GM12878 (cell line): ENCODE measurements around the gene FAAP100. TPM values are rescaled to one million over a fixed set of nuclear protein-coding genes. Genes with fewer than 3 reads are reported as not detected.

Experiments used
- ATAC-seq: fragments of 200-7000 bp; cut with Tn5 transposase; 3 replicates; pipeline ENCODE4 v1.9.1; 2020; ENCODE audit warnings: mild to moderate bottlenecking, moderate library complexity
- BruUV-seq: library from RNA; stranded (reverse); fragments of 400-500 nt; replicated peaks from 2 replicates; lab custom pipeline; 2021; lab: Mats Ljungman, UMichigan
- CTCF ChIA-PET: fragments of 300-600 bp; sonication (Branson Sonifier 250); formaldehyde crosslinking; extraction: SDS; loops from one replicate; lab custom pipeline; 2021; ENCODE audit warnings: inconsistent platforms; lab: Yijun Ruan, JAX
- POLR2A ChIA-PET: fragments of 350-600 bp; formaldehyde crosslinking; extraction: SDS; loops from one replicate; lab custom pipeline; 2021; ENCODE audit warnings: inconsistent platforms; lab: Charles Lee
- RAD21 ChIA-PET: fragments of 300-600 bp; sonication (Branson Sonifier 250); formaldehyde crosslinking; loops from one replicate; lab custom pipeline; 2023; ENCODE audit warnings: antibody characterized with exemption; ENCODE audit not compliant: unreplicated experiment; lab: Charles Lee
- SMC1A ChIA-PET: fragments of 300-600 bp; sonication (Branson Sonifier 250); formaldehyde crosslinking; loops from one replicate; lab custom pipeline; 2023; ENCODE audit not compliant: unreplicated experiment, uncharacterized antibody; lab: Charles Lee
- DNase-seq: peaks from one replicate; pipeline ENCODE4 v3.0.0-alpha.2; 2011; ENCODE audit warnings: low read depth, low spot score
- FAIRE-seq: peaks from 3 replicates; lab custom pipeline; 2011; peaks lifted over from hg19 to GRCh38; lab: Jason Lieb, UNC
- H2AFZ ChIP-seq: 2 replicates; pipeline ENCODE4 v1.6.0; 2011; ENCODE audit warnings: low read depth, low read length, control low read depth; ENCODE audit not compliant: control insufficient read depth
- H3K27ac ChIP-seq: 2 replicates; pipeline ENCODE4 v1.5.1; 2011; ENCODE audit warnings: control low read depth; ENCODE audit not compliant: control insufficient read depth, insufficient read depth
- H3K27me3 ChIP-seq, 2 experiments: replicated peaks in 1 of 2; 2 replicates each; pipeline versions ENCODE4 v1.6.0 to v1.6.1; 2011; ENCODE audit warnings: low read length in 1 of 2; ENCODE audit not compliant: control insufficient read depth in 2 of 2, insufficient read depth in 2 of 2
- H3K36me3 ChIP-seq, 2 experiments: 2 replicates each; pipeline ENCODE4 v1.5.1; 2011; ENCODE audit warnings: low read length in 1 of 2; ENCODE audit not compliant: control insufficient read depth in 2 of 2, insufficient read depth in 2 of 2
- H3K4me1 ChIP-seq: 2 replicates; pipeline ENCODE4 v1.6.1; 2011; ENCODE audit warnings: mild to moderate bottlenecking, low read length, moderate library complexity, mixed read lengths; ENCODE audit not compliant: control insufficient read depth, insufficient read depth
- H3K4me2 ChIP-seq: 2 replicates; pipeline ENCODE4 v1.6.0; 2011; ENCODE audit warnings: control low read depth; ENCODE audit not compliant: control insufficient read depth, insufficient read depth
- H3K4me3 ChIP-seq: fragments of 200-600 bp; sonication (generic); 2 replicates; pipeline ENCODE4 v1.5.1; 2016
- H3K79me2 ChIP-seq: 2 replicates; pipeline ENCODE4 v1.6.0; 2011; ENCODE audit warnings: low read length; ENCODE audit not compliant: control insufficient read depth, insufficient read depth
- H3K9ac ChIP-seq: 2 replicates; pipeline ENCODE4 v1.8.0; 2011; ENCODE audit warnings: low read length, control low read depth, mixed read lengths; ENCODE audit not compliant: control insufficient read depth, insufficient read depth
- H3K9me3 ChIP-seq: replicated peaks from 3 replicates; pipeline ENCODE4 v1.5.1; 2011; ENCODE audit warnings: mild to moderate bottlenecking, low read length; ENCODE audit not compliant: control insufficient read depth, insufficient read depth
- H4K20me1 ChIP-seq: 2 replicates; pipeline ENCODE4 v1.6.0; 2011; ENCODE audit not compliant: control insufficient read depth, insufficient read depth
- BHLHE40 ChIP-seq, 2 experiments: fragments of 450-650 bp in 1 of 2; IDR thresholded peaks; 2 replicates each; pipeline ENCODE4 v1.6.1; 2011 to 2017; ENCODE audit warnings: low read depth in 2 of 2, borderline replicate concordance in 1 of 2, improper control_type of control experiment in 1 of 2, low read length in 1 of 2, mild to moderate bottlenecking in 1 of 2
- CTCF ChIP-seq, 3 experiments: IDR thresholded peaks in 2 of 3; conservative IDR thresholded peaks in 1 of 3; 2 replicates each; pipeline ENCODE4 v1.5.1; 2011; ENCODE audit warnings: low read depth in 3 of 3, low read length in 3 of 3, mild to moderate bottlenecking in 3 of 3, control low read depth in 2 of 3, moderate library complexity in 2 of 3, inconsistent platforms in 1 of 3, mixed read lengths in 1 of 3; ENCODE audit not compliant: control insufficient read depth in 2 of 3, insufficient read depth in 1 of 3; ENCODE audit errors: extremely low read depth in 1 of 3
- FOXK2 ChIP-seq: fragments of 450-650 bp; IDR thresholded peaks from 2 replicates; pipeline ENCODE4 v1.6.1; 2017; ENCODE audit warnings: mild to moderate bottlenecking, moderate library complexity
- HCFC1 ChIP-seq: fragments of 150-350 bp; IDR thresholded peaks from 2 replicates; pipeline ENCODE4 v1.6.1; 2014; ENCODE audit warnings: low read length
- JUNB ChIP-seq: IDR thresholded peaks from 2 replicates; pipeline ENCODE4 v1.6.1; 2016; ENCODE audit warnings: antibody characterized with exemption, mild to moderate bottlenecking
- PAX5 ChIP-seq: IDR thresholded peaks from 2 replicates; pipeline ENCODE4 v1.6.1; 2011; ENCODE audit warnings: low read depth, low read length, borderline replicate concordance
- RAD21 ChIP-seq: IDR thresholded peaks from 2 replicates; pipeline ENCODE4 v1.6.1; 2011; ENCODE audit warnings: mild to moderate bottlenecking, low read depth, low read length, moderate library complexity; ENCODE audit not compliant: insufficient read depth
- RFX5 ChIP-seq: IDR thresholded peaks from 2 replicates; pipeline ENCODE4 v1.6.1; 2011; ENCODE audit warnings: low read depth, low read length, improper control_type of control experiment
- SMC3 ChIP-seq: IDR thresholded peaks from 2 replicates; pipeline ENCODE4 v1.6.1; 2011; ENCODE audit warnings: low read length, improper control_type of control experiment, borderline replicate concordance
- YY1 ChIP-seq: IDR thresholded peaks from 2 replicates; pipeline ENCODE4 v1.6.1; 2011; ENCODE audit warnings: low read depth, mild to moderate bottlenecking, low read length
- WGBS: methylation state at CpG from one replicate; pipeline ENCODE4 v1.1.6; 2016; ENCODE audit warnings: low lambda C conversion rate; ENCODE audit not compliant: insufficient replicate concordance, insufficient coverage; ENCODE audit errors: missing lambda C conversion rate; 5-methylcytosine and 5-hydroxymethylcytosine counted together
- in situ Hi-C: fragments of 300-500 bp; cut with MboI; formaldehyde crosslinking; loops from 9 replicates; pipeline ENCODE4 v1.14.3; 2018; ENCODE audit warnings: mixed read lengths
- intact Hi-C: fragments of 100-400 bp; cut with micrococcal nuclease; formaldehyde crosslinking; loops from one replicate; pipeline ENCODE4 v1.14.2; 2022; ENCODE audit not compliant: unreplicated experiment
- polyA plus RNA-seq, 11 experiments: library from polyadenylated mRNA; depleted of rRNA in 4 of 11; unstranded in 6 of 11; stranded (reverse) in 5 of 11; fragments of >200 nt; fragmentation: Nextera tagmentation in 4 of 11; fragmentation: Illumina TruSeq in 1 of 11; extraction: Ambion mirVana in 4 of 11; extraction: Trizol in 1 of 11; gene quantifications; 1 replicate in 1 of 11; 2 replicates in 10 of 11; pipeline versions ENCODE4 v1.2.1 to v1.2.3, GENCODE V29; 2011 to 2016; ENCODE audit warnings: inconsistent platforms in 2 of 11, missing spikeins in 2 of 11, low read depth in 1 of 11
- total RNA-seq, 4 experiments: library from RNA; depleted of rRNA in 3 of 4; stranded (reverse); fragments of >200 nt in 3 of 4; fragmentation: Illumina TruSeq in 1 of 4; extraction: Trizol in 1 of 4; gene quantifications; 2 replicates each; pipeline versions ENCODE4 v1.2.1 to v1.2.3, GENCODE V29; 2013 to 2021

The FAAP100 gene
- total and polyA plus RNA-seq, 10 of the 15 experiments (the other 5 are each of a cell fraction or from before 2014, with no cell fraction given): 0.11 to 46.2 (median 17.1) TPM

DNA sequence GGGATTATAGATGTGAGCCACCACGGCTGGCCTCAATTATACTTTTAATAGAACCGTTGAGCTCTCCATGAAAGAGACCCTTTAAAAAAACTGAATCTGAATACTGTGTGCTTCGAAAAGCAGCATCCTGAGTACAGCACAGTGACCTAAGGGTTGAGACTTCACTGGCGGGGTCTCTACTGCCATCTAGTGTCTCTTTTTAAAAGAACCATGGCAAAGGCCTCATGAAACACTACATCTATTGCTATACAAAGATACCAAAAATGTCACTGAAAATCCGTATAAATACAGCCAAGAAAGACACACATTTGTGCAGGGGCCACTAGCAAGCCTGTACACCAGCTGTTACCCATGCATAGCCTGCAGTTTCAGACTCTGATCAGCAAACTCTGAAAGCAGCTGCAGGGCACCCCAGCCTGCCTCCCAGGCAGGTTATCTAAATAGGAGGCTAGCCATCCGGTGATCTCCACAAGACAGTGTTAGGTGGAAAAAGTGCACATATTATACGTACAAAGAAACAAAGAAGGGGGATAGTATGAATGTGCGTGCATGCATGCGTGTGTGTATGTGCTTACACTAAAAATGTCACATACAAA, 49.5 kb upstream of the FAAP100 start:
- Histone ChIP-seq H2AFZ (no peak overlapping the region), H3K4me3 (no peak overlapping the region), H4K20me1 (no peaks in the 10 kb centered on the region), H3K79me2 (no peaks in the 10 kb centered on the region; the same call in 1 of the 2 replicates), H3K27me3 (no peaks in the 10 kb centered on the region), H3K27ac (no peak overlapping the region), H3K9me3 (no peaks in the 10 kb centered on the region), H3K36me3 (peaks cover 17 to 35% of the 10 kb centered on the region in 2 experiments), H3K4me2 (no peak overlapping the region), H3K9ac (no peak overlapping the region), H3K4me1 (peaks cover 13% of the 10 kb centered on the region)
- FAIRE-seq (peak; percentile 99), DNase-seq (peak; percentile 20), ATAC-seq (peak; percentile 83)
- ChIA-PET SMC1A (interaction anchor here (1.4 to 2.8 kb wide), 6 partner anchors 23 to 117 kb away, joined by 3 to 21 read pairs (median 7); no protein-coding TSS in a partner anchor), POLR2A (interaction anchor here (1.0 to 1.5 kb wide), 4 partner anchors 41 to 310 kb away, joined by 3 to 4 read pairs (median 4); no protein-coding TSS in a partner anchor), CTCF (interaction anchor here (0.7 to 3.4 kb wide), 23 partner anchors 7 to 536 kb away, joined by 3 to 47 read pairs (median 4); partner anchors contain the start of genes ARL16, FAAP100 and HGS), RAD21 (interaction anchor here (1.1 to 5.0 kb wide), 6 partner anchors 40 to 310 kb away, joined by 3 to 44 read pairs (median 10); partner anchors contain the start of gene FAAP100)
- whole genome bisulfite sequencing: 32% methylated on average over 9 of the region's 9 CpGs
- intact Hi-C loops: loop anchor here (5.0 kb wide), 2 partner anchors 84 to 349 kb away; no protein-coding TSS in a partner anchor
- no TSS peak for BruUV-seq
- 0 out of 2 replicates have a peak, but pooled peaks have one; percentile 16 for TF ChIP-seq YY1
- TF ChIP-seq PAX5: no peak
- TF ChIP-seq RFX5: no peak
- peak; percentile 73 for TF ChIP-seq RAD21
- TF ChIP-seq CTCF (IDR thresholded peaks at IDR 0.05 in 2 of 3, conservative IDR thresholded peaks at IDR 0.05 in 1 of 3; ENCODE audit: control insufficient read depth in 2 of 3, extremely low read depth in 1 of 3, insufficient read depth in 1 of 3, low read depth in 3 of 3, low read length in 3 of 3): peak; percentile 72 to 85 (median 73)
- TF ChIP-seq HCFC1: no peak
- peak; percentile 59; the same call in 1 of the 2 replicates for TF ChIP-seq SMC3
- TF ChIP-seq JUNB: no peak
- TF ChIP-seq FOXK2: no peak
- TF ChIP-seq BHLHE40 (IDR thresholded peaks at IDR 0.05; ENCODE audit: borderline replicate concordance in 1 of 2, low read depth in 2 of 2, low read length in 1 of 2): peak in 1 of 2 experiments; percentile 33; a peak in 1 of 4 replicates
- in situ Hi-C loops: no loop called here
